Prostate gland (tissue), 2 donors: ENCODE data around the gene FKRP. TPM values are rescaled to one million over a fixed set of nuclear protein-coding genes. Genes with fewer than 3 reads are reported as not detected.
"Not testable (repeated sequence)": the region's sequence is repeated elsewhere in the genome, so short reads cannot be mapped to it uniquely, and the experiment has no call there.

ENCODE experiments used
- DNase-seq: peaks from one replicate; pipeline ENCODE4 v3.0.0-alpha.2; 2019; ENCODE audit warnings: low spot score
- H3K27ac ChIP-seq, 2 donors: fragments of 200-600 bp; sonication (generic); 2 replicates each; pipeline ENCODE4 v1.5.1; 2017 to 2019
- H3K27me3 ChIP-seq: fragments of 200-600 bp; sonication (generic); replicated peaks from 2 replicates; pipeline ENCODE4 v1.5.1; 2019; ENCODE audit not compliant: insufficient read depth
- H3K36me3 ChIP-seq, 2 donors: fragments of 200-600 bp; sonication (generic); 1 replicate in 1 of 2; 2 replicates in 1 of 2; pipeline versions ENCODE4 v1.5.1 to v1.8.1; 2017 to 2019
- H3K4me1 ChIP-seq: fragments of 200-600 bp; sonication (generic); replicated peaks from 2 replicates; pipeline ENCODE4 v1.5.1; 2019
- H3K4me3 ChIP-seq, 2 donors: fragments of 200-600 bp; sonication (generic); 2 replicates each; pipeline ENCODE4 v1.5.1; 2017 to 2019
- H3K9me3 ChIP-seq: fragments of 200-600 bp; sonication (generic); 2 replicates; pipeline ENCODE4 v1.5.1; 2017
- POLR2A ChIP-seq: fragments of 450-650 bp; IDR thresholded peaks from one replicate; pipeline ENCODE4 v1.6.1; 2016; ENCODE audit warnings: antibody characterized with exemption, mild to moderate bottlenecking
- POLR2AphosphoS5 ChIP-seq: sonication (generic); formaldehyde crosslinking; IDR thresholded peaks from one replicate; pipeline ENCODE4 v1.6.1; 2017; ENCODE audit warnings: antibody characterized with exemption
- WGBS: methylation state at CpG from one replicate; pipeline ENCODE4 v1.1.5; 2018; 5-methylcytosine and 5-hydroxymethylcytosine counted together
- intact Hi-C: fragments of 100-400 bp; cut with DNase I; formaldehyde crosslinking; loops from one replicate; pipeline ENCODE4 v1.14.2; 2022
- total RNA-seq, 2 donors: library from RNA; depleted of rRNA; stranded (reverse); fragments of >200 nt; gene quantifications; one replicate each; pipeline ENCODE4 v1.1.0, GENCODE V29; 2016
- TF ChIP-seq, protein P1 (sequence below), 4 experiments: fragments of 200-600 bp in 2 of 4; fragments of 450-650 bp in 2 of 4; sonication (generic) in 2 of 4; IDR thresholded peaks; 1 replicate in 3 of 4; 2 replicates in 1 of 4; pipeline ENCODE4 v1.5.1; 2016 to 2019; ENCODE audit warnings: antibody characterized with exemption in 4 of 4, mild to moderate bottlenecking in 2 of 4, moderate library complexity in 2 of 4

Gene FKRP
- total RNA-seq, 2 donors from 2014 or later = 15.2 to 32.0 TPM

DNA sequence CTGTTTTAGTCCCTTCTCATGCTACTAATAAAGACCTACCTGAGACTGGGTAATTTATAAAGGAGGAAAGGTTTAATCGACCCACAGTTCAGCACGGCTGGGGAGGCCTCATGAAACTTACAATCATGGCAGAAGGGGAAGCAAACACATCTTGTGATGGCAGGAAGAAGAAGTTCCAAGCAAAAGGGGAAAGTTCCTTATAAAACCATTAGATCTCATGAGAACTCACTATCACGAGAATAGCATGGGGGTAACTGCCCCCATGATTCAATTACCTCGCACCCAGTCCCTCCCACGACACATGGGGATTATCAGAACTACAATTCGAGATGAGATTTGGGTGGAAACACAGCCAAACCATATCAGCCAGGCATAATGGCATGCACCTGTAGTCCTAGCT lies 13.3 kb downstream of the FKRP start:
- no peak for DNase-seq
- TF ChIP-seq POLR2A = no peak
- TF ChIP-seq, protein P1, sequence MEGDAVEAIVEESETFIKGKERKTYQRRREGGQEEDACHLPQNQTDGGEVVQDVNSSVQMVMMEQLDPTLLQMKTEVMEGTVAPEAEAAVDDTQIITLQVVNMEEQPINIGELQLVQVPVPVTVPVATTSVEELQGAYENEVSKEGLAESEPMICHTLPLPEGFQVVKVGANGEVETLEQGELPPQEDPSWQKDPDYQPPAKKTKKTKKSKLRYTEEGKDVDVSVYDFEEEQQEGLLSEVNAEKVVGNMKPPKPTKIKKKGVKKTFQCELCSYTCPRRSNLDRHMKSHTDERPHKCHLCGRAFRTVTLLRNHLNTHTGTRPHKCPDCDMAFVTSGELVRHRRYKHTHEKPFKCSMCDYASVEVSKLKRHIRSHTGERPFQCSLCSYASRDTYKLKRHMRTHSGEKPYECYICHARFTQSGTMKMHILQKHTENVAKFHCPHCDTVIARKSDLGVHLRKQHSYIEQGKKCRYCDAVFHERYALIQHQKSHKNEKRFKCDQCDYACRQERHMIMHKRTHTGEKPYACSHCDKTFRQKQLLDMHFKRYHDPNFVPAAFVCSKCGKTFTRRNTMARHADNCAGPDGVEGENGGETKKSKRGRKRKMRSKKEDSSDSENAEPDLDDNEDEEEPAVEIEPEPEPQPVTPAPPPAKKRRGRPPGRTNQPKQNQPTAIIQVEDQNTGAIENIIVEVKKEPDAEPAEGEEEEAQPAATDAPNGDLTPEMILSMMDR (IDR thresholded peaks at IDR 0.05) = no peak
- no peak for TF ChIP-seq POLR2AphosphoS5
- no peaks in the 10 kb centered on the region for H3K9me3 ChIP-seq
- WGBS = 72% methylated on average over 6 of the region's 6 CpGs
- H3K36me3 ChIP-seq = no peaks in the 10 kb centered on the region
- peak overlapping the region; percentile 71 to 81 for H3K27ac ChIP-seq
- no peaks in the 10 kb centered on the region for H3K27me3 ChIP-seq
- H3K4me3 ChIP-seq = no peak overlapping the region
- intact Hi-C loops = loop anchor here (5.0 kb wide), 1 partner anchor 233 kb away; no protein-coding TSS in a partner anchor
- H3K4me1 ChIP-seq = peaks cover 5% of the 10 kb centered on the region

DNA sequence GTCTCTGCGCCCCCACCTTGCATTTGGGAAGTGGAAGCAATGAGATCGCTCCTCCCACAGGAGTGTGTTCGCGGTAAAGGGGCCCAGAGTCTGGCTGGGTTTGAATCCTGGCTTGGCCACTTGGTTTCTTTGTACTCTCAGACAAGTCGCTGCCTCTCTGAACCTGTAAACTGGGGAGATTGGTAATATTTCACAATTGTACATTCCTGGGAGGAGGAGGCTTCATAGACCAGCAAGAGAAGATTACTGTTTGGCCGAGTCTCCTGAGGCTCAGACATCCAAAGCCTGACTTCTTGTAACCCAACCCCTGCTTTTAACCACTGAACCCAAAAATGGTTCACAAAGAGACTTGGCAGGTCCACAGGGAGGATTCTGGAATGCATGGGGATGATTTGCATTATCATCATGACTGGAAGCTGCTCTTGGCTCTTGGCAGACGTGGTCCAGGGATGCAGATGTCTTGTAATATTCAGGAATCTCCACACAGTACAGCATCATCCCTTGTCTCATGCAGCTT lies 14.0 kb downstream of the FKRP start:
- H3K4me1 ChIP-seq = peaks cover 5% of the 10 kb centered on the region
- peak overlapping the region; percentile 71 to 81 for H3K27ac ChIP-seq
- no peaks in the 10 kb centered on the region for H3K36me3 ChIP-seq
- WGBS = 24% methylated on average over 7 of the region's 7 CpGs
- no peaks in the 10 kb centered on the region for H3K27me3 ChIP-seq
- no peak overlapping the region for H3K4me3 ChIP-seq
- DNase-seq = peak; percentile 64
- H3K9me3 ChIP-seq = no peaks in the 10 kb centered on the region
- intact Hi-C loops = loop anchor here (5.0 kb wide), 1 partner anchor 232 kb away; no protein-coding TSS in a partner anchor
- TF ChIP-seq POLR2A (no peak), POLR2AphosphoS5 (peak; percentile 89)

DNA sequence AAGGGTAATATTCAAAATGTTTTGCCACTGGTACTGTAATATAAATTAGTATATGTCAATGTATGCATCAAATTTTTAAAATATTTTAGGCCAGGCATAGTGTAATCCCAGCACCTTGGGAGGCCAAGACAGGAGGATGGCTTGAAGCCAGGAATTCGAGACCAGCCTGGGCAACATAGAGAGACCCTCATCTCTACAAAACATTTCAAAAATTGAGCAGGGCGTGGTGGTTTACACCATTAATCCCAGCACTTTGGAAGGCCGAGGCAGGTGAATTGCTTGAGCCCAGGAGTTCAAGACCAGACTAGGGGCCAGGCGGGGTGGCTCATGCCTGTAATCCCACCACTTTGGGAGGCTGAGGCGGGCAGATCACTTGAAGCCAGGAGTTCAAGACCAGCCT lies 14.5 kb downstream of the FKRP start:
- TF ChIP-seq POLR2A (no peak), POLR2AphosphoS5 (no peak)
- TF ChIP-seq, protein P1 (IDR thresholded peaks at IDR 0.05) = no peak
- Histone ChIP-seq H3K4me1 (peaks cover 5% of the 10 kb centered on the region), H3K36me3 (no peaks in the 10 kb centered on the region), H3K4me3 (no peak overlapping the region), H3K27me3 (no peaks in the 10 kb centered on the region), H3K9me3 (no peaks in the 10 kb centered on the region), H3K27ac (peak overlapping the region; percentile 71 to 81)
- no peak for DNase-seq
- 92% methylated on average over 5 of the region's 5 CpGs for WGBS
- intact Hi-C loops = no loop called here

DNA sequence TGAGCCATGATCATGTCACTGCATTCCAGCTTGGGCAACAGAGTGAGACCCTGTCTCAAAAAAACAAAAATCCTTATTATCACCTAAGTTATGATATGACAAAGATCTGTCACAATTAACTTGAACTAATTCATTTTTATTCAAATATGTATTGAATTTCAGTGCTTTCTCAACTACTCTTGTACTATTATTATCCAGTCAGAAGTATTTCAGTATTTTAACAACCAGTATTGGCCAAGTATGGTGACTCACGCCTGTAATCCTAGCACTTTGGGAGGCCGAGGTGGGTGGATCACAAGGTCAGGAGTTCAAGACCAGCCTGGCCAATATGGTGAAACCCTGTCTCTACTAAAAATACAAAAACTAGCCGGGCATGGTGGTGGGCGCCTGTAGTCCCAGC lies 15.0 kb downstream of the FKRP start:
- peak overlapping the region; percentile 71 to 81 for H3K27ac ChIP-seq
- DNase-seq, H3K9me3 ChIP-seq, H3K27me3 ChIP-seq, H3K4me1 ChIP-seq, intact Hi-C loops, H3K36me3 ChIP-seq, H3K4me3 ChIP-seq: not testable (repeated sequence)
- 57% methylated on average over 4 of the region's 4 CpGs for WGBS

DNA sequence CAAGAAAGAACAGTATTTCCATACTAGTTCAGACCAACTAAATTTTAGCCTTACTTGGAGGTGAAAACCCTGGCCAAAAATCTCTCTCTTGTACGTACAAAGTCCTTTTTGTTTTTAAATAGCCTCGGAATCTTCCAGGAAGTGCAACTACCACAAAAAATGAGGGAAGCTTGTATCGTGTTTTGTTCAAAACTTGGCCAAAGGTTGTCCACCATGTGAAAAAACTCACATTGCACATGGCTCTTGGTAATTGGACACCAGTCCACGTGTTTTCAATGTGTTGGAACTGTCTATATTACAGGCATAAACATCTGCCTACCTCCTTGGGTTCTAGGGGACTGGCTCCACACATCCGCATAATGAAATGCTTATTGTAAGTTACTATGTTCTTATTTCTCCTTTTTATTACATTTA lies 15.6 kb downstream of the FKRP start:
- intact Hi-C loops = no loop called here
- peaks cover 5% of the 10 kb centered on the region for H3K4me1 ChIP-seq
- H3K9me3 ChIP-seq = no peaks in the 10 kb centered on the region
- no peaks in the 10 kb centered on the region for H3K36me3 ChIP-seq
- peak; percentile 65 for DNase-seq
- H3K27me3 ChIP-seq = no peaks in the 10 kb centered on the region
- 20% methylated on average over 5 of the region's 5 CpGs for WGBS
- H3K27ac ChIP-seq = peak overlapping the region; percentile 71 to 81
- peak; percentile 92 for TF ChIP-seq POLR2AphosphoS5
- TF ChIP-seq, protein P1 (IDR thresholded peaks at IDR 0.05) = no peak
- H3K4me3 ChIP-seq = no peak overlapping the region

DNA sequence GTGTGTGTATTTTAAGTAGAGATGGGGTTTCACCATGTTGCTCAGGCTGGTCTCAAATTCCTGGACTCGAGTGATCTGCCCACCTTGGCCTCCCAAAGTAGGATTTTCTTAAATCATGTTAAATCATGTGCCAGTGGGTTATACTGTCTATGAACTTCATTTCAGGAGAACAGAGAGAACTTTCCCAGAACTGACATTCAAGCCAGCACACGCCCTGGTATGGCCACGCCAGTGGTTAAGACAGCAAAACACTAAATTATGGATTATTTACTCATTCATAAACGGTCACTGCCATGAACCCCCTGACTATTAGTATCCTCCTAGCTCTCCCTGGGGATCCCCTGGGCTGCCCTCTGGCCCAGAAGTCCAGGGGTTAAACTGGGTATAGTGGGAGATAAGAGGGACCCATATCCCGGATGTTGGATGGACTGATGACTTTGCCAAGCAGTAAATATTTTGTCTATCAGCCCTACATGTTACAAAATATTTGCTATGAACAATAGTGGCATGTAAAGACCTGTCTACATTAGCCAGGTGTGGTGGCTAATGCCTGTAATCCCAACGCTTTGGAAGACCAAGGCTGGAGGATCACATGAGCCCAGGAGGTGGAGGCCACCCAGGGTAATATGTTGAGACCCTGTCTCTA lies 16.5 kb downstream of the FKRP start:
- intact Hi-C loops = no loop called here
- TF ChIP-seq, protein P1 (IDR thresholded peaks at IDR 0.05) = no peak
- peak; percentile 73 for TF ChIP-seq POLR2AphosphoS5
- 52% methylated on average over 6 of the region's 6 CpGs for WGBS
- no peaks in the 10 kb centered on the region for H3K9me3 ChIP-seq
- DNase-seq = peak; percentile 80
- no peaks in the 10 kb centered on the region for H3K36me3 ChIP-seq
- H3K4me3 ChIP-seq = no peak overlapping the region
- H3K27me3 ChIP-seq = no peaks in the 10 kb centered on the region
- H3K27ac ChIP-seq = peak overlapping the region; percentile 71 to 81
- peaks cover 5% of the 10 kb centered on the region for H3K4me1 ChIP-seq
